OCI-LY7 (cell line): ENCODE results near the gene CCNC. TPM values are rescaled to one million over a fixed set of nuclear protein-coding genes. Genes with fewer than 3 reads are reported as not detected.

ENCODE experiments used
- BruUV-seq: library from RNA; stranded (reverse); fragments of 400-500 nt; replicated peaks from 2 replicates; lab custom pipeline; 2021; lab: Mats Ljungman, UMichigan
- CTCF ChIA-PET: fragments of 300-600 bp; sonication (Branson Sonifier 250); formaldehyde crosslinking; loops from one replicate; lab custom pipeline; 2022; ENCODE audit warnings: antibody characterized with exemption; ENCODE audit not compliant: unreplicated experiment; lab: Charles Lee
- POLR2A ChIA-PET: fragments of 300-600 bp; sonication (Branson Sonifier 250); formaldehyde crosslinking; loops from one replicate; lab custom pipeline; 2022; ENCODE audit warnings: antibody characterized with exemption; lab: Charles Lee
- DNase-seq: peaks from one replicate; pipeline ENCODE4 v3.0.0-alpha.2; 2015; ENCODE audit warnings: low spot score
- H2AFZ ChIP-seq: fragments of 200-600 bp; sonication (generic), shearing (Covaris generic); 2 replicates; pipeline ENCODE4 v1.6.1; 2014; ENCODE audit warnings: mild to moderate bottlenecking, antibody characterized with exemption, low read length, moderate library complexity
- H3K27ac ChIP-seq: fragments of 200-600 bp; sonication (generic); 2 replicates; pipeline ENCODE4 v1.5.1; 2014; ENCODE audit warnings: mixed run types, low read depth, mild to moderate bottlenecking, moderate library complexity, low read length, inconsistent platforms; ENCODE audit not compliant: poor library complexity, severe bottlenecking
- H3K36me3 ChIP-seq: fragments of 200-600 bp; sonication (generic); 2 replicates; pipeline ENCODE4 v1.6.1; 2014; ENCODE audit warnings: mild to moderate bottlenecking, antibody characterized with exemption, low read length, moderate library complexity, mixed read lengths; ENCODE audit not compliant: insufficient read depth
- H3K4me1 ChIP-seq: fragments of 200-600 bp; sonication (generic); 2 replicates; pipeline ENCODE4 v1.5.1; 2014; ENCODE audit warnings: mild to moderate bottlenecking, low read length; ENCODE audit not compliant: insufficient read depth, poor library complexity, severe bottlenecking
- H3K4me2 ChIP-seq: fragments of 200-600 bp; sonication (generic); 2 replicates; pipeline ENCODE4 v1.6.1; 2014; ENCODE audit warnings: mild to moderate bottlenecking, low read length
- H3K4me3 ChIP-seq: fragments of 200-600 bp; sonication (generic); 2 replicates; pipeline ENCODE4 v1.5.1; 2014; ENCODE audit warnings: mild to moderate bottlenecking, low read depth, low read length; ENCODE audit not compliant: poor library complexity, severe bottlenecking
- H3K79me2 ChIP-seq: fragments of 200-600 bp; sonication (generic); 2 replicates; pipeline ENCODE4 v1.6.1; 2016; ENCODE audit warnings: low read depth, mild to moderate bottlenecking, low read length, moderate library complexity, mixed read lengths; ENCODE audit not compliant: insufficient read depth
- H3K9me2 ChIP-seq: fragments of 200-600 bp; sonication (generic); 2 replicates; pipeline ENCODE4 v1.6.1; 2016; ENCODE audit warnings: mild to moderate bottlenecking, low read length, mixed read lengths; ENCODE audit not compliant: insufficient read depth
- H3K9me3 ChIP-seq: fragments of 200-600 bp; sonication (generic); 2 replicates; pipeline ENCODE4 v1.6.1; 2014; ENCODE audit warnings: mild to moderate bottlenecking, mixed run types, low read length, mixed read lengths
- H4K20me1 ChIP-seq: fragments of 200-600 bp; sonication (generic); 2 replicates; pipeline ENCODE4 v1.6.1; 2014; ENCODE audit warnings: mild to moderate bottlenecking, antibody characterized with exemption, low read length, moderate library complexity, mixed read lengths; ENCODE audit not compliant: insufficient read depth
- EZH2phosphoT487 ChIP-seq: fragments of 200-600 bp; sonication (generic); IDR thresholded peaks from 2 replicates; pipeline ENCODE4 v1.6.1; 2018; ENCODE audit warnings: low read depth, borderline replicate concordance, mild to moderate bottlenecking, mixed run types, antibody characterized with exemption, low read length, moderate library complexity, mixed read lengths
- intact Hi-C: fragments of 100-400 bp; cut with micrococcal nuclease; formaldehyde crosslinking; loops from one replicate; pipeline ENCODE4 v1.10.0; 2022; ENCODE audit not compliant: unreplicated experiment
- total RNA-seq, 2 experiments: library from RNA; depleted of rRNA in 1 of 2; stranded (reverse); fragments of >200 nt in 1 of 2; shearing (Covaris generic) in 1 of 2; gene quantifications; 2 replicates each; pipeline ENCODE4 v1.2.3, GENCODE V29; 2014 to 2022
- TF ChIP-seq, protein P1 (sequence below): fragments of 200-600 bp; sonication (generic); conservative IDR thresholded peaks from 2 replicates; pipeline ENCODE4 v1.5.1; 2014; ENCODE audit warnings: mild to moderate bottlenecking, antibody characterized with exemption, low read length, moderate library complexity, mixed read lengths

The CCNC gene
- total RNA-seq, 2 experiments from 2014 or later = 58.4 to 91.9 TPM

DNA sequence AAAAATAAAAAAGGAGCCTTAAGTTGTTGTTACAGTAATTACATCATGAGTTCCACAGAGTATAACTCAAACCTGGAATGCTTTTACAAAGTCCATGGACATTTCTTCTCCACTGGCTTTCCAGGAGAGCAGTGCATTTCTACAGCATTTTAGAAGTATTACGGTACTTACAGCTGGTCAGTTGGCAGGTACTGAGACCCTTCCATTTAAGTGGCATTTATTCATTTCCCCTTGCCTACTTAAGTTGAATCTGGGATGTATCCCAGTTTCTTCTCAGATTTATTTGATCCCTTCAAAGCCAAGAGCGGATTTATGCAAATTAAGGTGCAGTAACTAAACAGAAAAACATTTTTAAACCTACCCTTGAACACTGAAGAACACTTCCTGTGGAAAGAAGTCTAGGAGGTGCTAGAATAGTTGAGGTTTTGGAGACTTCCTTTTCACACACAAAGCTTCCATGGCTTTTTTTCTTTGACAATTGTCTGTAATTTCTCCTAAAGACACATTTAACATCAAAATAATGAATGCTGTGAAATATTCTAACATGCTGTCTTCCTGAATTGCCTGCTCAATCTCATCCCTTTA, 41.5 kb upstream of the CCNC start:
- BruUV-seq = no TSS peak
- no peak for DNase-seq
- H4K20me1 ChIP-seq = no peaks in the 10 kb centered on the region
- no peak overlapping the region for H2AFZ ChIP-seq
- no peak overlapping the region for H3K4me2 ChIP-seq
- CTCF ChIA-PET = interaction anchor here (0.5 kb wide), 1 partner anchor 12 kb away, joined by 3 read pairs; no protein-coding TSS in a partner anchor
- no peak overlapping the region for H3K27ac ChIP-seq
- no peaks in the 10 kb centered on the region for H3K4me1 ChIP-seq
- POLR2A ChIA-PET = no interaction called here
- no peaks in the 10 kb centered on the region for H3K9me2 ChIP-seq
- intact Hi-C loops = no loop called here
- no peak overlapping the region for H3K4me3 ChIP-seq
- H3K9me3 ChIP-seq = no peaks in the 10 kb centered on the region
- no peaks in the 10 kb centered on the region for H3K79me2 ChIP-seq
- TF ChIP-seq, protein P1, sequence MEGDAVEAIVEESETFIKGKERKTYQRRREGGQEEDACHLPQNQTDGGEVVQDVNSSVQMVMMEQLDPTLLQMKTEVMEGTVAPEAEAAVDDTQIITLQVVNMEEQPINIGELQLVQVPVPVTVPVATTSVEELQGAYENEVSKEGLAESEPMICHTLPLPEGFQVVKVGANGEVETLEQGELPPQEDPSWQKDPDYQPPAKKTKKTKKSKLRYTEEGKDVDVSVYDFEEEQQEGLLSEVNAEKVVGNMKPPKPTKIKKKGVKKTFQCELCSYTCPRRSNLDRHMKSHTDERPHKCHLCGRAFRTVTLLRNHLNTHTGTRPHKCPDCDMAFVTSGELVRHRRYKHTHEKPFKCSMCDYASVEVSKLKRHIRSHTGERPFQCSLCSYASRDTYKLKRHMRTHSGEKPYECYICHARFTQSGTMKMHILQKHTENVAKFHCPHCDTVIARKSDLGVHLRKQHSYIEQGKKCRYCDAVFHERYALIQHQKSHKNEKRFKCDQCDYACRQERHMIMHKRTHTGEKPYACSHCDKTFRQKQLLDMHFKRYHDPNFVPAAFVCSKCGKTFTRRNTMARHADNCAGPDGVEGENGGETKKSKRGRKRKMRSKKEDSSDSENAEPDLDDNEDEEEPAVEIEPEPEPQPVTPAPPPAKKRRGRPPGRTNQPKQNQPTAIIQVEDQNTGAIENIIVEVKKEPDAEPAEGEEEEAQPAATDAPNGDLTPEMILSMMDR = no peak
- no peak for TF ChIP-seq EZH2phosphoT487
- no peaks in the 10 kb centered on the region for H3K36me3 ChIP-seq

DNA sequence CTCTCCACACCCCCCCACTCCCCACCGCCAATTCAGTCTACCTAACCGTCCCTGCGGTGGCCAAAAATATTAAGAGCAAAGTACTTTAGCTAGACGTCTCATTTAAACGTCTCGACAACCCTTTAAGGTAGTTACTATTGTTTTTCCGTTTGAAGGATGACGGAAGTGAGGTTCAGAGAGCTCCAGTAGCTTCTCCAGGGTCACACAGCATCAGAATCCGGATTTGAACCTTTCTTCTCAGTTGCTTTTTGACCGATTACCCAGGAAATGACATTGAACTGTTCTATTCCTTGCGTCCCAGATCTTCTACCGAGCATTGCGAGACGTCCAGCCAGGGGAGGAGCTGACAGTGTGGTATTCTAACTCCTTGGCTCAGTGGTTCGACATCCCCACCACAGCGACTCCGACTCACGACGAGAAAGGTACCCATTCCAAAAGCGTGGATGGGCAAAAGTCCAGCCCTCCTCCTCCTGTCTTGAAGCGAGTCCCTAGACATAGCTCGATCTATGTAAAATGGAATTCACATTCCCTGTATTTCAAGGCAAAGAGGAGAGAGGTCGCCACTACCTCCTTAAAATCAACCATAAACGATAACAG, 40.5 kb upstream of the CCNC start:
- H3K4me1 ChIP-seq = no peaks in the 10 kb centered on the region
- DNase-seq = no peak
- POLR2A ChIA-PET = interaction anchor here (0.8 kb wide), 1 partner anchor 16 kb away, joined by 3 read pairs; no protein-coding TSS in a partner anchor

More for the DNA sequence above, 40.5 kb upstream of the CCNC start:
- BruUV-seq = no TSS peak
- TF ChIP-seq, protein P1 = no peak
- no peak for TF ChIP-seq EZH2phosphoT487
- intact Hi-C loops = no loop called here
- Histone ChIP-seq H4K20me1 (no peaks in the 10 kb centered on the region), H3K4me2 (no peak overlapping the region), H2AFZ (no peak overlapping the region), H3K79me2 (no peaks in the 10 kb centered on the region), H3K36me3 (no peaks in the 10 kb centered on the region), H3K9me2 (no peaks in the 10 kb centered on the region), H3K4me3 (no peak overlapping the region), H3K9me3 (no peaks in the 10 kb centered on the region), H3K27ac (no peak overlapping the region)
- CTCF ChIA-PET = interaction anchor here (0.7 kb wide), 1 partner anchor 12 kb away, joined by 3 read pairs; no protein-coding TSS in a partner anchor
